NCI-H1048 (cell line): ENCODE data around the gene SLC22A6.

ENCODE experiments used
- DNase-seq: peaks from one replicate; lab custom pipeline; 2025; lab: John Stamatoyannopoulos, UW

Gene SLC22A6

DNA sequence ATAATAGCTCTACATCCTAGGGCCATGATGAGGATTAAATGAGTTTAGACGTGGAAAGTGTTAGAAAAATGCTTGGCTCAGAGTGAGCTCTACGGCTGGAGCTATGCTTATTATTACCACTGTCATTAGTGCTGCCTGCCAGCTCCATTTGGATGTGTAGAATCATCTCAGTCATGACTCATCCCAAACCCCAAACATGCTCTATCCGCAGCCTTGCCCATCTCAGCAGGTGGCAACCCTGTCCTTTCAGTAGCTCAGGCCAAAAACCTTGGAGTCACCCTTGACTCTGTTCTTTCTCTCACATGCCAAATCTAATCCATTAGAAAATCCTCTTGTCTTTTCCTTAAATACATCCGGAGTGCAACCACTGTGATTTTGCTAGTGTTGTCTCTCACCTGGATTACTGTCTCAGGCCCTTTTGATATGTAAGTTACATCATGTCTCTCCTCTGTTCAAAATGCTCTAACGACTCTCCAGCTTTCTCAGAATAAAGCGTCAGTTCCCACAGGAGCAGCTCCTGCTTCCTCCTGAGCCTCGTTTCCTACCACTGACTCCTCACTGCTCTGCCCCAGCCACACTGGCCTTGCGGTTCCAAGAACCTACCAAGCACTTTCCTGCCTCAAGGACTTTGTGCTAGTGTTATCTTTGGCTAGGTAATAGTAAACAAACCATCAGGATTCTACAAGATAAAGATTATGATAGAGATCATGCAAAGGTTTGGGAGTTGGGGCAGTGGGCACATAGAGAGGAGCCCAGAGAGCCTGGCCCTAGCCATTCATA is 53.1 kb downstream of the SLC22A6 start:
- no peak for DNase-seq

DNA sequence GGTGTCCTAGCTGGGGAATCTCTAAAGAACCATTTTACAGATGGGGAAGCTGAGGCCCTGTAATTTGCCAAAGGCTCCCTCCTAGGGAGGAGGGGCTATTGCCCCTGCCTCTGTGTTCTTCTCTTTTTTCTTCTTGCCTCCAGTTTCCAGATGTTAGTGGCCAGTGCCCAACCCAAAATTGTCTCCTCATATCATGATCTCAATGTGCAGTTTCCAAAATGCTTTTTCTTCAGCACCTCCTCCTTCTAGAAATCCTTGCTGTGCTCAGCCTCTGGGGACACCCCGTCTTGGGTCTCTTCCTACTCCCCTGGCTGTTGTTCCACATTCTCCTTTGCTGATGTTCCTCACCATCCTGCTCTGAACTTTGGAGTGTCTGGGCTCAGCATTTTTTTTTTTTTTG is 54.1 kb downstream of the SLC22A6 start:
- DNase-seq = no peak

DNA sequence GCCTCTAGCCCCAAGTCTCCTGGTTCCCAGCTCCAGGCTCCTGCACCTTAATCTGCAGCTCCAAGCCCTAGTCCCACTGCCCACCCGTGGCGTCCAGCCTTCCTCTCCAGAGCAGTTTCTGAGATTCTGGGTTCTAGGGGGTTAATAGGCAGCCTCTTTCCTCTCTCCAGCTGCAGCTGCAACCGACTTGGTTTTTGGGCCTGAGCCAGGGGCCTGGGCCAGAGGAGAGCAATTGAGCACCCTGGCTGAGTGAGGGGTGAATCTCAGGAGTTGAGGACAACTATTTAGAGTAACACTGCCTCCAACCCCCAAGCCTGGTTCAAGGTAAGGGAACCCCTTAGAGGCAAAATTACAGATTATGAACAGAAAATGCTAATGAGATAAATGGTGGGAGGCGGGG is 54.6 kb downstream of the SLC22A6 start:
- no peak for DNase-seq

DNA sequence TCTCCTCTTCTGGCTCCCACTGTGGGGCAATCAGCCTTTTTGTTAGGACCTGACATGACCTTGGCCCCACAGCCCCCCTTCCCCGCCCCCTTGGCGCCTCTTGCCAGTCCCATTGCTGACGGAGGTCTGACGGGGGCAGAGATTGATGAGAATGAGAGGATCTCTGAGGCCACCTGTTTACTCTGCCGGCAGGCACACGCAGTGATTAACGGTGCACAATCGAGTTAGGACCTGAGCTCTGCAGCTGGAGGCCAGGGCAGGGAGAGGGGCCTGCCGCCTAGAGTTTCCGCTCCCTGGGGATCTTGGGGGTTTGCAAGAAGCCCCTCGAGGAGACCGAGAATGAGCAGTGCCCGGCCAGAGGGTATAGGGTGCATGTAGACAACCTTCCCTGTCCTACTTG is 56.8 kb downstream of the SLC22A6 start:
- no peak for DNase-seq

DNA sequence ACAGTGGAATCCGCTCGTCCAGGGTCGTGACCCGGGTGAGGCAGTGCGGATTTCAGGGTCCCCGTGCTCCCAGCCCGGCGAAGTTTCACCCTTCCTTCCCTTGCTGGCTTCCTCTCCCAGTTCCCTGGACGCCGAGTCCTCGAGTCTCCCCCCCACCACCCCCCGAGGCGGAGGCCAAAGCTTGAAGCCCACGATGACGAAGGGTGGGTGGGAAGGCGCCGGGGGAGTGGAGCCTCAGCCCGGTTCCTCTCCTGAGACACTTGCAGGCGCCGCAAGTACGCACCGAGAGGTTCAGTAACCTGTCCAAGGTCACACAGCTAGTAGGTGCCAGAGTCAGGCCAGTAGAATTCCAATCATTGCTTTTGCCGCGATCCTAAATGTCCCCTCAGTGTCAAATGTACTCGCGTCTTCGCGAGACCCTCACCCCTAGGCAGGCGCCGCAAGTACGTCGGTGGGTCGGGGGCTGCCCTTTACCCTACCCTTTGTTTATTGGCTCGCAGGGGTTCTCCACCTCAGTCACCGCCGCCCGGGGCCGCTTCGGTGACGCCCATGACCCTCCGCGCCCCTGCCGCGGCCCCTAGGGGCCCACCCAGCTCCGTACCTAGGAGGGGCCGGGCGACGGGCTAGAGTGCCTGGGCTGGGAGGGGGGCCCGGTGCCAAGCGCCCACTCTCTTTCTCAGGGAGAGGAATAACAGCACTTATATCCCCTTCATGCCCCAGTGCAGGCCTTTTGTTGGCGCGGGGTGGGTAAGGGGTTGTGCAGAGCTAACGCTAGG is 57.9 kb downstream of the SLC22A6 start:
- no peak for DNase-seq
